ENCODE data around the gene ANKRD13C.

Gene ANKRD13C

DNA sequence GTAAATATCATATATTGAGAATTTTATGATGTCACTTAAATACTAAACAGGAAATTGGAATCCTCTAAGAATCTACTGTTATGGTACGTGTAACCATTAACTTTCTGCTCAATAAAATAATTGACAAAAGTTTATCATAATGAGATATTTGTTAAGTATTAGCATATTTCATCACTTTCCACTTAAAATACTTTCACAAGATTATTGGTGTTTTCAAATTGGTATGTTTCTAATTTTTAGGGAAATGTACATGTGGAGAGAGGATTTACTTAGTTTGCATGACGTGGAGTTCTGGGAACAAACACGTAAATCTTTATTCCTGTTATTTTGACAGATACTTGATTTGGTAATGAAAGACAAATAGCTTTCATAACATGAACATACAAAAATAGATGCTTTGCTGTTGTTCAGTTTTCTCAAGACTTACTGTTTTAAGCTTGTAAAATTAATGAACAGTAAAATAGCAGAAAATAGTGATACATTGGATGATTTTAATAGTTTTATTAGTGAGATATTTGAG lies 131.7 kb downstream of the ANKRD13C start:
- Histone ChIP-seq H3K79me2 (ENCODE audit: low read length) (peaks cover 91% of the 10 kb centered on the region), H3K9me3 (replicated peaks; ENCODE audit: insufficient read depth, low read length) (no peaks in the 10 kb centered on the region), H3K27ac (ENCODE audit: low read length) (no peak overlapping the region), H3K9ac (ENCODE audit: low read length) (peak overlapping the region; percentile 80; the same call in 1 of the 2 replicates), H3K4me2 (ENCODE audit: low read depth, low read length) (peak overlapping the region; percentile 78), H4K20me1 (ENCODE audit: insufficient read depth, low read length) (peaks cover 12% of the 10 kb centered on the region), H3K4me3 (ENCODE audit: low read length) (peak overlapping the region; percentile 70), H3K9me2 (replicated peaks; ENCODE audit: insufficient read depth, low read length) (no peaks in the 10 kb centered on the region), H3K27me3 (replicated peaks; ENCODE audit: insufficient read depth, low read length) (no peaks in the 10 kb centered on the region), H3K36me3 (replicated peaks; ENCODE audit: insufficient read depth, low read length) (no peaks in the 10 kb centered on the region; the same call in 1 of the 2 replicates), H3F3A (ENCODE audit: insufficient read depth, low read length) (peaks cover 26% of the 10 kb centered on the region), H2AFZ (ENCODE audit: low read length) (no peak overlapping the region), H3K4me1 (ENCODE audit: low read length) (peaks cover 38% of the 10 kb centered on the region)
- peak; percentile 3 for DNase-seq
- TF ChIP-seq, protein P1, sequence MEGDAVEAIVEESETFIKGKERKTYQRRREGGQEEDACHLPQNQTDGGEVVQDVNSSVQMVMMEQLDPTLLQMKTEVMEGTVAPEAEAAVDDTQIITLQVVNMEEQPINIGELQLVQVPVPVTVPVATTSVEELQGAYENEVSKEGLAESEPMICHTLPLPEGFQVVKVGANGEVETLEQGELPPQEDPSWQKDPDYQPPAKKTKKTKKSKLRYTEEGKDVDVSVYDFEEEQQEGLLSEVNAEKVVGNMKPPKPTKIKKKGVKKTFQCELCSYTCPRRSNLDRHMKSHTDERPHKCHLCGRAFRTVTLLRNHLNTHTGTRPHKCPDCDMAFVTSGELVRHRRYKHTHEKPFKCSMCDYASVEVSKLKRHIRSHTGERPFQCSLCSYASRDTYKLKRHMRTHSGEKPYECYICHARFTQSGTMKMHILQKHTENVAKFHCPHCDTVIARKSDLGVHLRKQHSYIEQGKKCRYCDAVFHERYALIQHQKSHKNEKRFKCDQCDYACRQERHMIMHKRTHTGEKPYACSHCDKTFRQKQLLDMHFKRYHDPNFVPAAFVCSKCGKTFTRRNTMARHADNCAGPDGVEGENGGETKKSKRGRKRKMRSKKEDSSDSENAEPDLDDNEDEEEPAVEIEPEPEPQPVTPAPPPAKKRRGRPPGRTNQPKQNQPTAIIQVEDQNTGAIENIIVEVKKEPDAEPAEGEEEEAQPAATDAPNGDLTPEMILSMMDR (IDR thresholded peaks at IDR 0.05; ENCODE audit: low read length) = no peak
- TF ChIP-seq EZH2 (optimal IDR thresholded peaks at IDR 0.05; ENCODE audit: low read depth, low read length) (no peak), EZH2phosphoT487 (IDR thresholded peaks at IDR 0.05; ENCODE audit: low read length) (no peak)

DNA sequence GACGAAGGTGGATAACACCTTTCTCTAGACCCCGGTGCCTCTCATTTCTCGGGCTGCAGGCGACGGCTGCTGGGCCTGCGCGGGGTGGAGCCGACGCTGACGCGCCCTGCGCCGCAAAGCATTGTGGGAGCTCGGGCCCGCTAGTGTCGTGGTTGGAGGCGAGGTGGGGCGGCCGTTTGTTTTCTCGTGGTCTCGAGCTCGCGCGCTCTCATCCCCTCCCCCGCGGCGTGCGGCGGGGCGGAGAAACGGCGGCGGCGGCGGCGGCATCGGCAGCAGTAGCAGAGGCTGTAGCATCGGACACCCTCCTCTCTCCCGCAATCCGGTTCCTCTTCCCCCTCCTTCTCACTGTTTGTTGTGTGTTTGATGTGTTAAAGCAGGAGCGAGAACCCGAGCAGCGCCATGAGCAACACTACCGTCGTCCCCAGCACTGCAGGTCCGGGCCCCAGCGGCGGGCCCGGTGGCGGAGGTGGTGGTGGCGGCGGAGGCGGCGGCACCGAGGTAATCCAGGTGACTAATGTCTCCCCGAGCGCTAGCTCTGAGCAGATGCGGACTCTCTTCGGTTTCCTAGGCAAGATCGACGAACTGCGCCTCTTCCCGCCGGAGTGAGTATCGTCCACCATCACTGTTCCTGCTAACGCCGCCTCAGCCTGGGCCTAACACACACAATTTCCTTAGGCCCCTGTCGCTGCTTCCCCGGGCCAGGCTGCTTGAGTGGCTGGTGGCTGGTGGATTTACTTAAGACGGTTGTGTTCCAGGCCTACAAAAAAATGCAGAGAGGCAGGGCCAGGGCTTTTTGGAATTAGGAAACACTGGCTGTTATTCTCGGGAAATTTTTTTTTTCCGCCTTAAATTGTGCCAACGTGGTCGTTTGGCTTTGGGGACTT lies 133.0 kb downstream of the ANKRD13C start, which contains the start of gene SRSF11:
TSS of gene SRSF11 (plus strand) at position 143 of the 884 bp plus-strand sequence. CDS start at position 400, 257 bp downstream.
- peak within 1 kb of the TSS; percentile 83 for H2AFZ ChIP-seq (ENCODE audit: low read length)
- H3K4me1 ChIP-seq (ENCODE audit: low read length) = peaks cover 25% of the 10 kb centered on the region

DNA sequence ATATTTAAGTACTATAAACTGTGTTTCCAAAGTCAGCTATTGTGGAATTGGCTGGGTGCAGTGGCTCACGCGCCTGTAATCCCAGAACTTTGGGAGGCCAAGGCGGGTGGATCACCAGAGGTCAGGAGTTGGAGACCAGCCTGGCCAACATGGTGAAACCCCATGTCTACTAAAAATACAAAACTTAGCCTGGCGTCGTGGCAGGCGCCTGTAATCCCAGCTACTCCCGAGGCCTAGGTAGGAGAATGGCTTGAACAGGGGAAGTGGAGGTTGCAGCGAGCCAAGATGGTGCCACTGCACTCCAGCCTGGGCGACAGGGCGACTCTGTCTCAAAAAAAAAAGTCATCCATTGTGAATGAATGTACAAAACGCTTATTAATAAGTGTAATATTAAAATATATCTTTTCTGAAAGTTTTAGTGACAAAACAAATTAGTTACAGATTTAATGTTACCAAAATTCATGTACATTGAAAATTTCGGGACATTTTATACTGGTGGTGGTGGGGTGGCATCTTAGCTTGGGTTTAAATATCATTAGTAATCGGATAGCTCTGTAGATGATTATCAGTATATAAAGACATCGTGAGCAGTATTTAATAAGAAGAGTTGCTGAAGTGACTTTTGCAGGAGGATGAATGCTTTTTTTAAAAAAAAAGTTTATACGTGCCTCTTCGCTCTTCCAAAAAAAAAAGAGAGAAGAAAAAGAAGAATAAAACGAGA lies 133.8 kb downstream of the ANKRD13C start:
- Histone ChIP-seq H3F3A (ENCODE audit: insufficient read depth, low read length) (peaks cover 26% of the 10 kb centered on the region), H2AFZ (ENCODE audit: low read length) (peak overlapping the region; percentile 83), H3K27me3 (replicated peaks; ENCODE audit: insufficient read depth, low read length) (no peaks in the 10 kb centered on the region), H3K9me3 (replicated peaks; ENCODE audit: insufficient read depth, low read length) (no peaks in the 10 kb centered on the region), H3K9ac (ENCODE audit: low read length) (peak overlapping the region; percentile 80; the same call in 1 of the 2 replicates), H4K20me1 (ENCODE audit: insufficient read depth, low read length) (no peaks in the 10 kb centered on the region; the same call in 1 of the 2 replicates), H3K9me2 (replicated peaks; ENCODE audit: insufficient read depth, low read length) (no peaks in the 10 kb centered on the region), H3K4me3 (ENCODE audit: low read length) (peak overlapping the region; percentile 70), H3K4me1 (ENCODE audit: low read length) (peaks cover 20% of the 10 kb centered on the region), H3K27ac (ENCODE audit: low read length) (peak overlapping the region; percentile 88; the same call in 1 of the 2 replicates), H3K4me2 (ENCODE audit: low read depth, low read length) (peak overlapping the region; percentile 82), H3K36me3 (replicated peaks; ENCODE audit: insufficient read depth, low read length) (no peaks in the 10 kb centered on the region; the same call in none of the 2 replicates), H3K79me2 (ENCODE audit: low read length) (peaks cover 91% of the 10 kb centered on the region)
- TF ChIP-seq EZH2 (optimal IDR thresholded peaks at IDR 0.05; ENCODE audit: low read depth, low read length) (no peak), EZH2phosphoT487 (IDR thresholded peaks at IDR 0.05; ENCODE audit: low read length) (no peak)
- TF ChIP-seq, protein P1 (IDR thresholded peaks at IDR 0.05; ENCODE audit: low read length) = no peak
- DNase-seq = no peak

More for the DNA sequence above, 133.0 kb downstream of the ANKRD13C start, which contains the start of gene SRSF11:
- Histone ChIP-seq H3K79me2 (ENCODE audit: low read length) (peaks cover 91% of the 10 kb centered on the region), H3K27me3 (replicated peaks; ENCODE audit: insufficient read depth, low read length) (no peaks in the 10 kb centered on the region), H3K9me3 (replicated peaks; ENCODE audit: insufficient read depth, low read length) (no peaks in the 10 kb centered on the region), H3K36me3 (replicated peaks; ENCODE audit: insufficient read depth, low read length) (no peaks in the 10 kb centered on the region; the same call in 1 of the 2 replicates), H3K9me2 (replicated peaks; ENCODE audit: insufficient read depth, low read length) (no peaks in the 10 kb centered on the region), H3K27ac (ENCODE audit: low read length) (peak within 1 kb of the TSS; percentile 88), H3K4me3 (ENCODE audit: low read length) (peak within 1 kb of the TSS; percentile 70), H3F3A (ENCODE audit: insufficient read depth, low read length) (peaks cover 26% of the 10 kb centered on the region), H4K20me1 (ENCODE audit: insufficient read depth, low read length) (peaks cover under 1% of the 10 kb centered on the region; the same call in 1 of the 2 replicates), H3K9ac (ENCODE audit: low read length) (peak within 1 kb of the TSS; percentile 80), H3K4me2 (ENCODE audit: low read depth, low read length) (peak within 1 kb of the TSS; percentile 82)
- DNase-seq = peak; percentile 96
- TF ChIP-seq EZH2 (optimal IDR thresholded peaks at IDR 0.05; ENCODE audit: low read depth, low read length) (no peak), EZH2phosphoT487 (IDR thresholded peaks at IDR 0.05; ENCODE audit: low read length) (no peak)
- TF ChIP-seq, protein P1 (IDR thresholded peaks at IDR 0.05; ENCODE audit: low read length) = no peak

Data from MM.1S (cell line).